Neural cell (in vitro differentiated cells): Measurements from ENCODE around the gene UBE2V1.

Source experiments
- EP300 ChIP-seq: fragments of 450-650 bp; conservative IDR thresholded peaks from 2 replicates; pipeline ENCODE4 v1.6.1; 2014; ENCODE audit warnings: antibody characterized with exemption, mild to moderate bottlenecking, moderate library complexity; ENCODE audit not compliant: poor library complexity, severe bottlenecking
- EZH2 ChIP-seq: fragments of 200-600, 300-800 bp; shearing (Covaris generic), sonication (generic); IDR thresholded peaks from 2 replicates; pipeline ENCODE4 v1.6.1; 2014; ENCODE audit warnings: antibody characterized with exemption, low read length, borderline replicate concordance, mild to moderate bottlenecking; ENCODE audit not compliant: insufficient read depth, poor library complexity, severe bottlenecking
- POLR2AphosphoS5 ChIP-seq: IDR thresholded peaks from 2 replicates; pipeline ENCODE4 v1.6.1; 2012
- RAD21 ChIP-seq: fragments of 450-650 bp; conservative IDR thresholded peaks from 2 replicates; pipeline ENCODE4 v1.6.1; 2014; ENCODE audit warnings: antibody characterized with exemption, mild to moderate bottlenecking, moderate library complexity
- TF ChIP-seq, protein P1 (sequence below): fragments of 450-650 bp; IDR thresholded peaks from 2 replicates; pipeline ENCODE4 v1.5.1; 2014; ENCODE audit warnings: antibody characterized with exemption, mild to moderate bottlenecking, moderate library complexity; ENCODE audit not compliant: poor library complexity, severe bottlenecking

DNA sequence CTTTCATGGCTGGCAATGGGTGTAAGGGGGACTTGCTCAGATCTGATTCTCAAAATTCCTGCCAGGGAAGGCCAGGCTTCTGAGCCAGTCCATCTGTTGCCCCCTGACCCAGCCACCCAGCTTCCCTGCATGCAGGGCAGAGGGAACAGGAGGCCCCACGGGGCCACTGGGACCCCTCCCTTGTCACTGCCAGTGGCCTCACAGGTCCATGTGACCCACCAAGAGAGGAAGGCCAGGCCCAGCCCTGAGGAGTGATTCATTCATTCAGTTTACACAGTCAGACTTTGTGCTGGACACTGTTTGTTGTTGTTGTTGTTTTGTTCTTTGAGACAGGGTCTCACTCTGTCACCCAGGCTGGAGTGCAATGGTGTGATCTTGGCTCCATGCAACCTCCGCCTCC is 39.5 kb downstream of the UBE2V1 start:
- TF ChIP-seq, protein P1, sequence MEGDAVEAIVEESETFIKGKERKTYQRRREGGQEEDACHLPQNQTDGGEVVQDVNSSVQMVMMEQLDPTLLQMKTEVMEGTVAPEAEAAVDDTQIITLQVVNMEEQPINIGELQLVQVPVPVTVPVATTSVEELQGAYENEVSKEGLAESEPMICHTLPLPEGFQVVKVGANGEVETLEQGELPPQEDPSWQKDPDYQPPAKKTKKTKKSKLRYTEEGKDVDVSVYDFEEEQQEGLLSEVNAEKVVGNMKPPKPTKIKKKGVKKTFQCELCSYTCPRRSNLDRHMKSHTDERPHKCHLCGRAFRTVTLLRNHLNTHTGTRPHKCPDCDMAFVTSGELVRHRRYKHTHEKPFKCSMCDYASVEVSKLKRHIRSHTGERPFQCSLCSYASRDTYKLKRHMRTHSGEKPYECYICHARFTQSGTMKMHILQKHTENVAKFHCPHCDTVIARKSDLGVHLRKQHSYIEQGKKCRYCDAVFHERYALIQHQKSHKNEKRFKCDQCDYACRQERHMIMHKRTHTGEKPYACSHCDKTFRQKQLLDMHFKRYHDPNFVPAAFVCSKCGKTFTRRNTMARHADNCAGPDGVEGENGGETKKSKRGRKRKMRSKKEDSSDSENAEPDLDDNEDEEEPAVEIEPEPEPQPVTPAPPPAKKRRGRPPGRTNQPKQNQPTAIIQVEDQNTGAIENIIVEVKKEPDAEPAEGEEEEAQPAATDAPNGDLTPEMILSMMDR = no peak
- TF ChIP-seq RAD21 (no peak), POLR2AphosphoS5 (no peak), EZH2 (no peak), EP300 (no peak)
